Keratinocyte (primary cell): ENCODE data around the gene SPATA33.

Experiments
- EZH2 ChIP-seq: IDR thresholded peaks from one replicate; pipeline ENCODE4 v1.6.1; 2012; ENCODE audit warnings: inconsistent platforms, mild to moderate bottlenecking, low read length, moderate library complexity
- TF ChIP-seq, protein P1 (sequence below), 3 experiments: IDR thresholded peaks in 1 of 3; conservative IDR thresholded peaks in 1 of 3; optimal IDR thresholded peaks in 1 of 3; 2 replicates in 2 of 3; 3 replicates in 1 of 3; pipeline versions ENCODE3 to v1.5.1; 2011; ENCODE audit warnings: low read length in 3 of 3, mild to moderate bottlenecking in 3 of 3, moderate library complexity in 2 of 3, control low read depth in 1 of 3, inconsistent platforms in 1 of 3; ENCODE audit not compliant: insufficient read depth in 2 of 3; ENCODE audit errors: extremely low read depth in 1 of 3

- no peak for TF ChIP-seq EZH2
- TF ChIP-seq, protein P1, sequence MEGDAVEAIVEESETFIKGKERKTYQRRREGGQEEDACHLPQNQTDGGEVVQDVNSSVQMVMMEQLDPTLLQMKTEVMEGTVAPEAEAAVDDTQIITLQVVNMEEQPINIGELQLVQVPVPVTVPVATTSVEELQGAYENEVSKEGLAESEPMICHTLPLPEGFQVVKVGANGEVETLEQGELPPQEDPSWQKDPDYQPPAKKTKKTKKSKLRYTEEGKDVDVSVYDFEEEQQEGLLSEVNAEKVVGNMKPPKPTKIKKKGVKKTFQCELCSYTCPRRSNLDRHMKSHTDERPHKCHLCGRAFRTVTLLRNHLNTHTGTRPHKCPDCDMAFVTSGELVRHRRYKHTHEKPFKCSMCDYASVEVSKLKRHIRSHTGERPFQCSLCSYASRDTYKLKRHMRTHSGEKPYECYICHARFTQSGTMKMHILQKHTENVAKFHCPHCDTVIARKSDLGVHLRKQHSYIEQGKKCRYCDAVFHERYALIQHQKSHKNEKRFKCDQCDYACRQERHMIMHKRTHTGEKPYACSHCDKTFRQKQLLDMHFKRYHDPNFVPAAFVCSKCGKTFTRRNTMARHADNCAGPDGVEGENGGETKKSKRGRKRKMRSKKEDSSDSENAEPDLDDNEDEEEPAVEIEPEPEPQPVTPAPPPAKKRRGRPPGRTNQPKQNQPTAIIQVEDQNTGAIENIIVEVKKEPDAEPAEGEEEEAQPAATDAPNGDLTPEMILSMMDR (optimal IDR thresholded peaks at IDR 0.05 in 1 of 3, IDR thresholded peaks at IDR 0.05 in 1 of 3, conservative IDR thresholded peaks at IDR 0.05 in 1 of 3; ENCODE audit: extremely low read depth in 1 of 3, insufficient read depth in 2 of 3, low read length in 3 of 3): no peak
Measured at GRCh38 chr16:89709716-89710432, 52.2 kb downstream of the SPATA33 start.
